ENCODE measurements around the gene DNAJC12. TPM values are rescaled to one million over a fixed set of nuclear protein-coding genes. Genes with fewer than 3 reads are reported as not detected.
"Not testable (repeated sequence)": the region's sequence is repeated elsewhere in the genome, so short reads cannot be mapped to it uniquely, and the experiment has no call there.

Gene DNAJC12
- total RNA-seq, 1 donor from 2014 or later: 3.2 TPM

GRCh38 chr10:67836488-67836887 is 1.5 kb downstream of the DNAJC12 start:
- Histone ChIP-seq H3K4me1 (no peaks in the 10 kb centered on the region), H3K4me3 (no peak overlapping the region), H3K9me3 (peaks cover 0 to 3% of the 10 kb centered on the region in 2 donors), H3K27me3 (no peaks in the 10 kb centered on the region), H3K27ac (no peak overlapping the region), H3K36me3 (no peaks in the 10 kb centered on the region)
- TF ChIP-seq CTCF (IDR thresholded peaks at IDR 0.05): no peak
- intact Hi-C loops (cut with DNase I): no loop called here
- no peak for DNase-seq (ENCODE audit: low spot score in 2 of 2)

- H3K4me1 ChIP-seq; H3K4me3 ChIP-seq; H3K36me3 ChIP-seq; H3K9me3 ChIP-seq; intact Hi-C loops (cut with DNase I); H3K27ac ChIP-seq; H3K27me3 ChIP-seq; DNase-seq (ENCODE audit: low spot score in 2 of 2): not testable (repeated sequence)
These were observed 2.2 kb downstream of the DNAJC12 start for GRCh38 chr10:67835541-67836394.

GRCh38 chr10:67834375-67834774 is 3.6 kb downstream of the DNAJC12 start:
- DNase-seq (ENCODE audit: low spot score in 2 of 2): no peak
- intact Hi-C loops (cut with DNase I): no loop called here
- Histone ChIP-seq H3K36me3 (no peaks in the 10 kb centered on the region), H3K4me3 (no peak overlapping the region), H3K27ac (no peak overlapping the region), H3K4me1 (no peaks in the 10 kb centered on the region), H3K9me3 (no peaks in the 10 kb centered on the region), H3K27me3 (no peaks in the 10 kb centered on the region)
- no peak for TF ChIP-seq CTCF (IDR thresholded peaks at IDR 0.05)

GRCh38 chr10:67827811-67828210 is 10.2 kb downstream of the DNAJC12 start:
- H3K4me3 ChIP-seq: no peak overlapping the region
- no peaks in the 10 kb centered on the region for H3K4me1 ChIP-seq
- DNase-seq (ENCODE audit: low spot score in 2 of 2): no peak
- H3K9me3 ChIP-seq: no peaks in the 10 kb centered on the region
- intact Hi-C loops (cut with DNase I): no loop called here
- TF ChIP-seq CTCF (IDR thresholded peaks at IDR 0.05): no peak
- H3K27ac ChIP-seq: no peak overlapping the region
- no peaks in the 10 kb centered on the region for H3K27me3 ChIP-seq
- H3K36me3 ChIP-seq: no peaks in the 10 kb centered on the region

- H3K9me3 ChIP-seq: no peaks in the 10 kb centered on the region
- intact Hi-C loops (cut with DNase I): no loop called here
- no peaks in the 10 kb centered on the region for H3K4me1 ChIP-seq
- no peak overlapping the region for H3K27ac ChIP-seq
- no peak for DNase-seq (ENCODE audit: low spot score in 2 of 2)
- TF ChIP-seq CTCF (IDR thresholded peaks at IDR 0.05): no peak
- no peaks in the 10 kb centered on the region for H3K27me3 ChIP-seq
- H3K36me3 ChIP-seq: no peaks in the 10 kb centered on the region
- H3K4me3 ChIP-seq: no peak overlapping the region
These were observed 18.2 kb downstream of the DNAJC12 start for GRCh38 chr10:67819768-67820204.

- Histone ChIP-seq H3K27me3 (no peaks in the 10 kb centered on the region), H3K4me1 (no peaks in the 10 kb centered on the region), H3K9me3 (no peaks in the 10 kb centered on the region), H3K36me3 (no peaks in the 10 kb centered on the region), H3K4me3 (no peak overlapping the region), H3K27ac (no peak overlapping the region)
- intact Hi-C loops (cut with DNase I): no loop called here
- no peak for TF ChIP-seq CTCF (IDR thresholded peaks at IDR 0.05)
- no peak for DNase-seq (ENCODE audit: low spot score in 2 of 2)
These were observed 19.7 kb downstream of the DNAJC12 start for GRCh38 chr10:67818323-67818722.
